Stimulated activated naive CD8-positive, alpha-beta T cell treated with anti-CD3 and anti-CD28 coated beads, Interleukin-15, amount 100 ng/mL, for 72 hours (primary cell): ENCODE results near the gene PKLR.

Experiments used
- ATAC-seq: fragments of 150-1000 bp; cut with Tn5 transposase; 2 replicates; pipeline ENCODE4 v1.10.0; 2021; ENCODE audit warnings: mild to moderate bottlenecking, moderate library complexity
- DNase-seq, 2 donors: peaks; one replicate each; pipeline ENCODE4 v3.0.0; 2021 to 2022
- H3K27ac Mint-ChIP-seq, 2 donors: one replicate each; pipeline ENCODE4 v1.8.0; 2022; ENCODE audit warnings: mild to moderate bottlenecking in 2 of 2, mixed read lengths in 2 of 2, moderate library complexity in 2 of 2
- H3K27me3 Mint-ChIP-seq: one replicate; pipeline ENCODE4 v1.8.0; 2022; ENCODE audit warnings: mixed read lengths
- H3K4me1 Mint-ChIP-seq: one replicate; pipeline ENCODE4 v1.8.0; 2022; ENCODE audit warnings: mild to moderate bottlenecking, mixed read lengths
- H3K4me3 Mint-ChIP-seq, 2 donors: one replicate each; pipeline ENCODE4 v1.8.0; 2022; ENCODE audit warnings: mild to moderate bottlenecking in 2 of 2, mixed read lengths in 2 of 2, moderate library complexity in 1 of 2
- H3K9me3 Mint-ChIP-seq, 2 donors: one replicate each; pipeline ENCODE4 v1.8.0; 2022; ENCODE audit warnings: mixed read lengths in 2 of 2

Gene PKLR

DNA sequence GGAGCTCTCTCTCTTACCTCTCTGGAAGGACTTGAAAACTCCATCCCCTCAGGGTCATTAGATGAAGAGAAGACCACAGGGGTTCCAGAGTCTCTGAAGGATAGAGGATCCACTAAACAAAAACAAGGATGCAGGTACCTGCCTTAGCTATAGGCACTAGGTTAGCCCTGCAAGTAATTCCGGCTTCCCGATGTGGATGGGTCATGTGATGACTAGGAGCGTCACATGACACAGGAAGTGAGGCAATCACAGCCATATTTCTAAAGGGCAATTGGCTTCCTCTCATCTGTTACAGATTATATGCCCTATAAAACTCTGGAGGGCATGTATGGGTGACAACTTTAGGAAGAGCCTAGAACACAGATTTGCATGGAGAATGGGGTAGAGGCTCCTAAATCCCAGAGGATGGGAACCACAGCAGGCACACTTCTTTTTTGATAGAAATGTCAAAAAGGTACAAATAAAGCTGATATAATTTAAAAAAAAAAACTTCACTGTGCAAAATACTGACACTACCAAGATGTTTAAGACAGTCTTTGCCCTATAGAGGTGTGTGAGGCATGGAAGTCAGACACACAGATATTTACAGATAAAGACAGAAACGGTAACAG, 60.1 kb downstream of the PKLR start:
- peak overlapping the region; percentile 81 to 88 for H3K4me3 Mint-ChIP-seq
- ATAC-seq, result peak; percentile 48

More for the DNA sequence above, 60.1 kb downstream of the PKLR start:
- H3K27me3 Mint-ChIP-seq, result no peaks in the 10 kb centered on the region
- H3K27ac Mint-ChIP-seq, result peak overlapping the region; percentile 93 to 97
- H3K4me1 Mint-ChIP-seq, result peaks cover 54% of the 10 kb centered on the region
- DNase-seq, result peak; percentile 47 to 68
- no peaks in the 10 kb centered on the region for H3K9me3 Mint-ChIP-seq
